HEK293 (cell line): ENCODE data around the gene AMPD1.

Source experiments
- CTCF ChIA-PET: fragments of 350-600 bp; formaldehyde crosslinking; extraction: SDS; loops from one replicate; lab custom pipeline; 2021; ENCODE audit warnings: antibody characterized with exemption; lab: Yijun Ruan, JAX
- POLR2A ChIA-PET: fragments of 300-600 bp; formaldehyde crosslinking; extraction: SDS; loops from one replicate; lab custom pipeline; 2020; ENCODE audit warnings: antibody characterized with exemption, inconsistent platforms; lab: Yijun Ruan, JAX
- H3K27ac ChIP-seq: fragments of 200-500 bp; sonication (Bioruptor generic); 2 replicates; pipeline ENCODE4 v1.5.1; 2014; ENCODE audit warnings: low read depth, low read length, control low read depth, inconsistent platforms; ENCODE audit errors: extremely low read depth
- H3K36me3 ChIP-seq, 2 experiments: fragments of 200-500 bp in 1 of 2; sonication (Bioruptor generic) in 1 of 2; 1 replicate in 1 of 2; 2 replicates in 1 of 2; pipeline ENCODE4 v1.5.1; 2014 to 2017; ENCODE audit warnings: inconsistent platforms in 2 of 2, low read length in 2 of 2; ENCODE audit not compliant: control insufficient read depth in 2 of 2, insufficient read depth in 1 of 2
- H3K4me1 ChIP-seq: fragments of 200-500 bp; sonication (Bioruptor generic); 2 replicates; pipeline ENCODE4 v1.5.1; 2014; ENCODE audit warnings: mild to moderate bottlenecking, low read length, inconsistent platforms; ENCODE audit not compliant: control insufficient read depth, insufficient read depth
- H3K4me3 ChIP-seq: 2 replicates; pipeline ENCODE4 v1.5.1; 2011; ENCODE audit warnings: low read depth, mild to moderate bottlenecking, control low read depth, low read length, moderate library complexity
- H3K9me3 ChIP-seq: fragments of 200-500 bp; sonication (Bioruptor generic); 2 replicates; pipeline ENCODE4 v1.5.1; 2014; ENCODE audit warnings: low read depth, low read length, inconsistent platforms; ENCODE audit not compliant: control insufficient read depth, insufficient read depth
- GLIS2 ChIP-seq: fragments of 450-650 bp; formaldehyde crosslinking; IDR thresholded peaks from 2 replicates; pipeline ENCODE4 v1.5.1; 2016; ENCODE audit warnings: missing biosample characterization, missing genetic modification characterization
- KLF16 ChIP-seq: fragments of 450-650 bp; formaldehyde crosslinking; IDR thresholded peaks from 2 replicates; pipeline ENCODE4 v1.5.1; 2017; ENCODE audit warnings: missing biosample characterization, missing genetic modification characterization
- MYNN ChIP-seq: fragments of 450-650 bp; formaldehyde crosslinking; IDR thresholded peaks from 2 replicates; pipeline ENCODE4 v1.5.1; 2016; ENCODE audit warnings: missing biosample characterization, missing genetic modification characterization, borderline replicate concordance
- TRIM28 ChIP-seq: IDR thresholded peaks from 2 replicates; pipeline ENCODE4 v1.6.1; 2011; ENCODE audit warnings: low read length, control low read depth, borderline replicate concordance
- ZBTB1 ChIP-seq: fragments of 450-650 bp; formaldehyde crosslinking; IDR thresholded peaks from 2 replicates; pipeline ENCODE4 v1.5.1; 2016; ENCODE audit warnings: missing biosample characterization, missing genetic modification characterization
- ZBTB26 ChIP-seq: fragments of 450-650 bp; formaldehyde crosslinking; optimal IDR thresholded peaks from 2 replicates; pipeline ENCODE3; 2016; ENCODE audit warnings: missing biosample characterization, mild to moderate bottlenecking, missing genetic modification characterization
- ZNF138 ChIP-seq: fragments of 450-650 bp; formaldehyde crosslinking; IDR thresholded peaks from 2 replicates; pipeline ENCODE4 v1.5.1; 2016; ENCODE audit warnings: missing biosample characterization, missing genetic modification characterization, borderline replicate concordance
- ZNF302 ChIP-seq: fragments of 450-650 bp; formaldehyde crosslinking; IDR thresholded peaks from 2 replicates; pipeline ENCODE4 v1.5.1; 2016; ENCODE audit warnings: missing biosample characterization, missing genetic modification characterization, low read depth
- ZNF341 ChIP-seq: fragments of 450-650 bp; formaldehyde crosslinking; IDR thresholded peaks from 2 replicates; pipeline ENCODE4; 2016; ENCODE audit warnings: low read depth, missing biosample characterization, missing genetic modification characterization
- ZNF394 ChIP-seq: fragments of 450-650 bp; formaldehyde crosslinking; IDR thresholded peaks from 2 replicates; pipeline ENCODE4 v1.5.1; 2016; ENCODE audit warnings: missing biosample characterization, missing genetic modification characterization, mild to moderate bottlenecking, moderate library complexity, borderline replicate concordance
- ZNF433 ChIP-seq: fragments of 450-650 bp; formaldehyde crosslinking; IDR thresholded peaks from 2 replicates; pipeline ENCODE4 v1.5.1; 2016; ENCODE audit warnings: missing biosample characterization, missing genetic modification characterization, low read depth
- ZNF529 ChIP-seq: fragments of 450-650 bp; formaldehyde crosslinking; IDR thresholded peaks from 2 replicates; pipeline ENCODE4 v1.5.1; 2017; ENCODE audit warnings: missing genetic modification characterization, missing biosample characterization; ENCODE audit not compliant: insufficient replicate concordance
- ZNF76 ChIP-seq: fragments of 450-650 bp; formaldehyde crosslinking; IDR thresholded peaks from 2 replicates; pipeline ENCODE4; 2016; ENCODE audit warnings: low read depth, missing biosample characterization, missing genetic modification characterization, borderline replicate concordance
- ZXDB ChIP-seq: fragments of 450-650 bp; formaldehyde crosslinking; IDR thresholded peaks from 2 replicates; pipeline ENCODE4 v1.5.1; 2016; ENCODE audit warnings: missing biosample characterization, missing genetic modification characterization
- TF ChIP-seq, protein P1 (sequence below): fragments of 450-650 bp; formaldehyde crosslinking; IDR thresholded peaks from 2 replicates; pipeline ENCODE4 v1.5.1; 2016; ENCODE audit warnings: missing biosample characterization, missing genetic modification characterization
- TF ChIP-seq, protein P2 (sequence below): fragments of 450-650 bp; formaldehyde crosslinking; IDR thresholded peaks from 2 replicates; pipeline ENCODE4 v1.5.0; 2017; ENCODE audit warnings: missing biosample characterization, missing genetic modification characterization, borderline replicate concordance

Gene AMPD1

DNA sequence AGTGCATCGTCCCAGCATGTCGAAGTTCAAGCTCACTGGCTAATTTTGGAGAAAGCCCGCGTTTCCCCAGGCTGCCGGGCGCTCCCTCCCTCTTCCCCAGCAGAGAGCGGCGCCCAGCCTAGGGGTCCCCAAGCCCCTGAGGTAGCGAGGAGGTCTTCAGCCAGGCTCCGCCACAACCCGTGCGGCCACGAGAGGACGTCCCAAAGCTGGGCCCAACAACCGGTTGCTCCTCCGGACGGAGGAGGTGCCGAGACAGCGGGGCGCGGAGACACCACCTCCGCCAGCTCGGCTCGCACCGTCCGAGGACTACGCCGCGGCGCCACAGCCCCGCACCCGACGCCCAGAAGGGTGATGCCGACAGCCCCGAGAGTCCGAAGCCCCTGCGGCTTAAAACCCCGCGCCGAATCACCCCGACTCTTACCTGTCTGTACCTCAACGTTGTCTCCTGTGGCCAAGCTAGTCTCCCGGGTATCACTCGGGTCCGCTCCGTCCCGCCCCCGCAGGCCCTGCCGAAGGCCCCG, 25.7 kb downstream of the AMPD1 start, which contains the start of gene DENND2C (continued):
- TF ChIP-seq, protein P1, sequence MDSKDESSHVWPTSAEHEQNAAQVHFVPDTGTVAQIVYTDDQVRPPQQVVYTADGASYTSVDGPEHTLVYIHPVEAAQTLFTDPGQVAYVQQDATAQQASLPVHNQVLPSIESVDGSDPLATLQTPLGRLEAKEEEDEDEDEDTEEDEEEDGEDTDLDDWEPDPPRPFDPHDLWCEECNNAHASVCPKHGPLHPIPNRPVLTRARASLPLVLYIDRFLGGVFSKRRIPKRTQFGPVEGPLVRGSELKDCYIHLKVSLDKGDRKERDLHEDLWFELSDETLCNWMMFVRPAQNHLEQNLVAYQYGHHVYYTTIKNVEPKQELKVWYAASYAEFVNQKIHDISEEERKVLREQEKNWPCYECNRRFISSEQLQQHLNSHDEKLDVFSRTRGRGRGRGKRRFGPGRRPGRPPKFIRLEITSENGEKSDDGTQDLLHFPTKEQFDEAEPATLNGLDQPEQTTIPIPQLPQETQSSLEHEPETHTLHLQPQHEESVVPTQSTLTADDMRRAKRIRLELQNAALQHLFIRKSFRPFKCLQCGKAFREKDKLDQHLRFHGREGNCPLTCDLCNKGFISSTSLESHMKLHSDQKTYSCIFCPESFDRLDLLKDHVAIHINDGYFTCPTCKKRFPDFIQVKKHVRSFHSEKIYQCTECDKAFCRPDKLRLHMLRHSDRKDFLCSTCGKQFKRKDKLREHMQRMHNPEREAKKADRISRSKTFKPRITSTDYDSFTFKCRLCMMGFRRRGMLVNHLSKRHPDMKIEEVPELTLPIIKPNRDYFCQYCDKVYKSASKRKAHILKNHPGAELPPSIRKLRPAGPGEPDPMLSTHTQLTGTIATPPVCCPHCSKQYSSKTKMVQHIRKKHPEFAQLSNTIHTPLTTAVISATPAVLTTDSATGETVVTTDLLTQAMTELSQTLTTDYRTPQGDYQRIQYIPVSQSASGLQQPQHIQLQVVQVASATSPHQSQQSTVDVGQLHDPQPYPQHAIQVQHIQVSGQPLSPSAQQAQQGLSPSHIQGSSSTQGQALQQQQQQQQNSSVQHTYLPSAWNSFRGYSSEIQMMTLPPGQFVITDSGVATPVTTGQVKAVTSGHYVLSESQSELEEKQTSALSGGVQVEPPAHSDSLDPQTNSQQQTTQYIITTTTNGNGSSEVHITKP (tag by site-specific recombination), result peak; percentile 60
- no peak for TF ChIP-seq ZNF138 (tag by site-specific recombination)
- 0 out of 2 replicates have a peak, but pooled peaks have one; percentile 24 for TF ChIP-seq GLIS2 (tag by site-specific recombination)
- TF ChIP-seq ZBTB1, result 0 out of 2 replicates have a peak, but pooled peaks have one; percentile 46
- TF ChIP-seq, protein P2, sequence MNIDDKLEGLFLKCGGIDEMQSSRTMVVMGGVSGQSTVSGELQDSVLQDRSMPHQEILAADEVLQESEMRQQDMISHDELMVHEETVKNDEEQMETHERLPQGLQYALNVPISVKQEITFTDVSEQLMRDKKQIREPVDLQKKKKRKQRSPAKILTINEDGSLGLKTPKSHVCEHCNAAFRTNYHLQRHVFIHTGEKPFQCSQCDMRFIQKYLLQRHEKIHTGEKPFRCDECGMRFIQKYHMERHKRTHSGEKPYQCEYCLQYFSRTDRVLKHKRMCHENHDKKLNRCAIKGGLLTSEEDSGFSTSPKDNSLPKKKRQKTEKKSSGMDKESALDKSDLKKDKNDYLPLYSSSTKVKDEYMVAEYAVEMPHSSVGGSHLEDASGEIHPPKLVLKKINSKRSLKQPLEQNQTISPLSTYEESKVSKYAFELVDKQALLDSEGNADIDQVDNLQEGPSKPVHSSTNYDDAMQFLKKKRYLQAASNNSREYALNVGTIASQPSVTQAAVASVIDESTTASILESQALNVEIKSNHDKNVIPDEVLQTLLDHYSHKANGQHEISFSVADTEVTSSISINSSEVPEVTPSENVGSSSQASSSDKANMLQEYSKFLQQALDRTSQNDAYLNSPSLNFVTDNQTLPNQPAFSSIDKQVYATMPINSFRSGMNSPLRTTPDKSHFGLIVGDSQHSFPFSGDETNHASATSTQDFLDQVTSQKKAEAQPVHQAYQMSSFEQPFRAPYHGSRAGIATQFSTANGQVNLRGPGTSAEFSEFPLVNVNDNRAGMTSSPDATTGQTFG, result no peak
- peak; percentile 52 for TF ChIP-seq ZBTB26 (tag by site-specific recombination)
- TF ChIP-seq ZNF76 (tag by site-specific recombination), result peak; percentile 43; the same call in 1 of the 2 replicates
- peak; percentile 42; the same call in 1 of the 2 replicates for TF ChIP-seq ZNF341
- peak; percentile 88 for TF ChIP-seq KLF16 (tag by site-specific recombination)
- TF ChIP-seq ZNF302 (tag by site-specific recombination), result no peak
- TF ChIP-seq ZNF394 (tag by site-specific recombination), result no peak
- TF ChIP-seq ZXDB (tag by site-specific recombination), result peak; percentile 85
- no peak for TF ChIP-seq ZNF433

DNA sequence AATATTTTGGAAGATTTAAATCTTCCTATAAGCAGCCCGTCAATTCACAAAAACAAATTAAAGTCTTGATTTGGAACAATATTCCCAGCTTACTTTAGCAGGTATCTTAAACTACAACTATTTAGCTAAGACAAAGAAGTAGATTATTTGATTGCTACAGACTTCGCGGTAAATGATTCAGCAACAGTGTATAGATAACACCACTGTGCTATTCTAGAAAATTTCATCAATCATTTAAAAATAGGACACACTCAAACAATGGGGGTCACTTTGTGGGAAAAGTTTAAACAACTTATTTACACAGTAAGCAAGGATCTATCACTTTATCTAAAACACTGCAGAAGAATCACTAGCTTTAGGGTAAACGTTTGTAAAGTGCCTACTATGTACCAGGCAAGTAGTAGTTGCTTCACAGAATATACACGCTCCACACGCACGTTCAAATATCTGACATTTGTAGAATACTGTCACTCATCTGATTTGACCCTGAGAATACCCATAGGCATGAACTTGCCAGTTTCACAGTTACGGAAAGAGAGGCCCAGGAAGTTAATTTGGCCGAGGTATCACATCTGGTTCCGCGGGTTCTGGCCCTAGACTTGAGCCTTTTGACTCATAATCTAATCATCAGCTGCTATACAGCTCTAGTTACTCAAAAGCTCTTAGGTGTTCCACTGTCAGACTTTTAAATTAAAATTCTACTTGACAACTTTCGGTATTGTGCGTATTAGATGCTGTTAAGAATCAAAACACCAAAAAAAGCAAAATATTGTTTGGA, 26.4 kb downstream of the AMPD1 start:
- H3K4me1 ChIP-seq, result peaks cover 6% of the 10 kb centered on the region; the same call in 1 of the 2 replicates
- ChIA-PET CTCF (interaction anchor here (0.5 to 1.6 kb wide), 7 partner anchors 13 to 430 kb away, joined by 3 to 6 read pairs (median 4); partner anchors contain the start of gene AMPD1), POLR2A (interaction anchor here (0.8 to 2.4 kb wide), 7 partner anchors 8 to 321 kb away, joined by 3 to 15 read pairs (median 4); partner anchors contain the start of genes BCAS2, NRAS and TRIM33)
- TF ChIP-seq ZNF529 (tag by site-specific recombination) (no peak), TRIM28 (0 out of 2 replicates have a peak, but pooled peaks have one; percentile 29), MYNN (tag by site-specific recombination) (0 out of 2 replicates have a peak, but pooled peaks have one; percentile 15)
- no peaks in the 10 kb centered on the region; a peak in 1 of 3 replicates for H3K36me3 ChIP-seq
- no peaks in the 10 kb centered on the region for H3K9me3 ChIP-seq
- H3K4me3 ChIP-seq, result peak overlapping the region; percentile 80
- H3K27ac ChIP-seq, result peak overlapping the region; percentile 65
